Ectodermal cell (in vitro differentiated cells): Measurements from ENCODE around the gene PNRC2.
"Not testable (repeated sequence)": the region's sequence is repeated elsewhere in the genome, so short reads cannot be mapped to it uniquely, and the experiment has no call there.

Experiments
- H3K27ac ChIP-seq: 2 replicates; pipeline ENCODE4 v1.7.0; 2013; ENCODE audit warnings: mild to moderate bottlenecking, low read depth, low read length; ENCODE audit not compliant: insufficient read depth, poor library complexity, severe bottlenecking
- H3K27me3 ChIP-seq: 2 replicates; pipeline ENCODE4 v1.7.0; 2013; ENCODE audit warnings: mild to moderate bottlenecking, low read length; ENCODE audit not compliant: insufficient read depth, control insufficient read depth, poor library complexity, severe bottlenecking
- H3K36me3 ChIP-seq: one replicate; pipeline ENCODE4 v1.7.0; 2013; ENCODE audit warnings: low read length; ENCODE audit not compliant: control insufficient read depth, insufficient read depth
- H3K4me1 ChIP-seq: one replicate; pipeline ENCODE4 v1.7.0; 2013; ENCODE audit warnings: low read length; ENCODE audit not compliant: control insufficient read depth, insufficient read depth
- H3K4me3 ChIP-seq: 2 replicates; pipeline ENCODE4 v1.7.0; 2013; ENCODE audit warnings: low read depth, low read length, control low read depth; ENCODE audit not compliant: insufficient read depth
- H3K9me3 ChIP-seq: 2 replicates; pipeline ENCODE4 v1.7.0; 2013; ENCODE audit warnings: mild to moderate bottlenecking, low read length, moderate library complexity; ENCODE audit not compliant: control insufficient read depth
- WGBS, 2 experiments: methylation state at CpG; one replicate each; pipeline ENCODE4 v1.1.7; 2013; ENCODE audit warnings: missing lambda C conversion rate in 2 of 2; 5-methylcytosine and 5-hydroxymethylcytosine counted together

The PNRC2 gene

GRCh38 chr1:24008574-24009184 lies 49.1 kb downstream of the PNRC2 start:
- WGBS, 2 experiments = 94 to 96% methylated on average over 2 of the region's 3 CpGs
- not testable (repeated sequence) for H3K4me1 ChIP-seq, H3K27ac ChIP-seq, H3K9me3 ChIP-seq, H3K27me3 ChIP-seq, H3K36me3 ChIP-seq, H3K4me3 ChIP-seq

DNA sequence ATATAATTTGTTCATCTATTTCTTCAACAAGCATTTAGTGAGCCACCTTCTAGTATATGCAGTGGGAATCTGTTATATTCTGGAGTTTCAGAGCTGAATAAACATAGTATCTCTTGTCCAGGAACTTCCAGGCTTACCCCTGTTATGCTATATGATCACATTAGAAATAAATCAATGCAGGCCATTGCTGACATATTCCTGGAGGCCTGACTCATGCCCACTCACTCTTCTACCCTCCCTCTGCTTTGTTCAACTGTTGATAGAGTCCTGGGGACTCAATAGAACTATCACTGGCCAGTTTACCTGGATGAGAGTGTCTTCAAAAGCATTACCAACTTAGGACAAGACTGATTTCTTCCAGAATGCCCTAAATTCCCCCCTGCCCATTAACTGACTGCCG lies 49.8 kb downstream of the PNRC2 start:
- 83 to 91% methylated on average over 1 of the region's 1 CpG for WGBS, 2 experiments

GRCh38 chr1:24010650-24011049 lies 51.0 kb downstream of the PNRC2 start:
- Histone ChIP-seq H3K27ac (no peak overlapping the region), H3K9me3 (no peaks in the 10 kb centered on the region), H3K27me3 (no peaks in the 10 kb centered on the region), H3K4me3 (no peak overlapping the region), H3K4me1 (no peaks in the 10 kb centered on the region), H3K36me3 (no peaks in the 10 kb centered on the region)
- 88 to 89% methylated on average over 3 of the region's 5 CpGs for WGBS, 2 experiments

More for the DNA sequence above, 49.8 kb downstream of the PNRC2 start:
- Histone ChIP-seq H3K9me3 (no peaks in the 10 kb centered on the region), H3K27ac (no peak overlapping the region), H3K36me3 (no peaks in the 10 kb centered on the region), H3K4me3 (no peak overlapping the region), H3K4me1 (no peaks in the 10 kb centered on the region), H3K27me3 (no peaks in the 10 kb centered on the region)

DNA sequence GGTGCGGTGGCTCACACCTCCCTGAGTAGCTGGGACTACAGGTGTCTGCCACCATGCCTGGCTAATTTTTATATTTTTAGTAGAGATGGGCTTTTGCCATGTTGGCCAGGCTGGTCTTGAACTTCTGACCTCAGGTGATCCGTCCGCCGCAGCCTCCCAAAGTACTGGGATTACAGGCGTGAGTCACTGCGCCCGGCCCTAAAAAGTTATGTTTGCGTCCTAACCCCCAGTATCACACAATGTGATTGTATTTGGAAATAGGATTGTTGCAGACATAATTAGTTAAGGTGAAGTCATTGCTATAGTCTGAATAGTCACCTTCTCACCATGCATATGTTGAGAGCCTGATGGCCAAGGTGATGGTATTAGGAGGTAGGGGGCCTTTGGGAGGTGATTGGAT lies 53.2 kb downstream of the PNRC2 start:
- not testable (repeated sequence) for H3K4me3 ChIP-seq, H3K9me3 ChIP-seq, H3K36me3 ChIP-seq, H3K4me1 ChIP-seq, H3K27me3 ChIP-seq, H3K27ac ChIP-seq
- 83 to 85% methylated on average over 8 of the region's 8 CpGs for WGBS, 2 experiments
